Naive thymus-derived CD8-positive, alpha-beta T cell (primary cell): ENCODE results near the gene FOXO6. TPM values are rescaled to one million over a fixed set of nuclear protein-coding genes. Genes with fewer than 3 reads are reported as not detected.

Experiments used
- ATAC-seq, 2 donors: fragments of 150-1000 bp; cut with Tn5 transposase in 1 of 2; sonication (Bioruptor Pico), chemical (Tn5 transposase) in 1 of 2; 1 replicate in 1 of 2; 2 replicates in 1 of 2; pipeline ENCODE4 v1.10.0; 2021; ENCODE audit warnings: mild to moderate bottlenecking in 2 of 2, moderate library complexity in 2 of 2
- POLR2A ChIA-PET: fragments of 350-600 bp; sonication (Branson Sonifier 250); formaldehyde crosslinking; loops from one replicate; lab custom pipeline; 2021; ENCODE audit warnings: antibody characterized with exemption; lab: Charles Lee
- DNase-seq, 10 donors: peaks; one replicate each; pipeline versions ENCODE4 v3.0.0 to v3.0.0-alpha.2; 2020 to 2022
- H3K27ac Mint-ChIP-seq, 10 donors: one replicate each; pipeline ENCODE4 v1.8.0; 2020 to 2022; ENCODE audit warnings: mild to moderate bottlenecking in 10 of 10, mixed read lengths in 10 of 10, moderate library complexity in 4 of 10, inconsistent platforms in 1 of 10
- H3K27me3 Mint-ChIP-seq, 5 donors: one replicate each; pipeline ENCODE4 v1.8.0; 2021 to 2022; ENCODE audit warnings: mixed read lengths in 5 of 5
- H3K36me3 Mint-ChIP-seq, 3 donors: one replicate each; pipeline ENCODE4 v1.8.0; 2020 to 2022; ENCODE audit warnings: mixed read lengths in 3 of 3, mild to moderate bottlenecking in 2 of 3, inconsistent platforms in 1 of 3
- H3K4me1 Mint-ChIP-seq, 4 donors: one replicate each; pipeline ENCODE4 v1.8.0; 2021 to 2022; ENCODE audit warnings: mixed read lengths in 4 of 4
- H3K4me3 Mint-ChIP-seq, 10 donors: one replicate each; pipeline ENCODE4 v1.8.0; 2020 to 2022; ENCODE audit warnings: mild to moderate bottlenecking in 10 of 10, mixed read lengths in 10 of 10, moderate library complexity in 6 of 10, inconsistent platforms in 1 of 10
- H3K9me3 Mint-ChIP-seq, 9 donors: one replicate each; pipeline ENCODE4 v1.8.0; 2020 to 2022; ENCODE audit warnings: mixed read lengths in 9 of 9, mild to moderate bottlenecking in 3 of 9, inconsistent platforms in 1 of 9, moderate library complexity in 1 of 9
- polyA plus RNA-seq, 3 donors: library from polyadenylated mRNA; unstranded; fragments of 300-500 nt; fragmentation: Illumina TruSeq; gene quantifications; one replicate each; pipeline ENCODE4 v1.2.3, GENCODE V29; 2021
- total RNA-seq, 8 experiments: library from RNA in 2 of 8; stranded (reverse) in 2 of 8; gene quantifications; one replicate each; pipeline ENCODE4 v1.2.3 and lab custom pipeline; 2021 to 2026

FOXO6 gene
- total and polyA plus RNA-seq, 5 experiments from 2014 or later = 0.19 TPM; not detected in 4

DNA sequence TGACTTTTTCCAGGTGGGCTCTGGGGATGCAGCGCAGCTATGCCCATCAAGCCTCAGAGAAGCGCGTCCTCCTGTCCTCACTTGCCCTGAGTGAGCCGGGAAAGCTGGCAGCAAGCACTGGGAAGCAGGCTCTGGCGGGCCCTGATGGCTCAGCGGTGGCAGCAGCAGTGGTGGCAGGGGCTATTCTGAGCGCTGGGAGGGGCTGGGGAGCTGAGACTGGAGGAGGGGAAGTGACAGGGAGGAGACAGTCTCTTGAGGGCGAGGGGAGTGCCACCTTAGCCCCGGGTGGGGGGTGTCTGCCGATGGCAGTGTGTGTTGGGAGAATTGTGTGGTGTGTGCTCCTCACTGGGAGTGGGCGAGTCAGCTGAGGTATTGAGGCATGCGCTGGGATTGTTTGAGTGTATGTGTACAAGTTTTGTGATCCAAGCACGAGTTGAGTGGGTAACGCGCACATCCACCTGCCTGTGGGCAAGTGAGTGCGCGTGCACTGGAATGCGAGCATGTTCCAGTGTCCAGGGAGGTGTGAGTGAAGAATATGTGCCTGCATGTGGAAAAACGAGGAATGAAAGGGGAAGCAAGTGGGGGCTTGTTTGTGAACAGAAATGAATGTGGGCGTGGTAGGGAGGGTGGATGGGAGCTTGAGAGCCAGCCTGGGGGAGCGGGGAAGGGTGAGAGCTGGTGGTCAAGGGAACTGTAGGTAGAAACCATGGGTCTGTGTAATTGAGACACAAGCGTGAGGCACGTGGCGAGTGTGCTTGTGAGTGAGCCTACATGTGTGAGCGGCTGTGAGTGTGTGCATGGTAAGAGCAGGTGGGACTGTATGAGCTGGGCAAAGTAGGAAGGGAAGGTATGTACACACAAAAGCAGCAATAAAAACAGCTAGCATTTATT lies 2.9 kb upstream of the FOXO6 start:
- Mint-ChIP-seq H3K27ac (peak overlapping the region in 7 of 10 donors; percentile 58 to 95 (median 78)), H3K36me3 (no peaks in the 10 kb centered on the region), H3K4me1 (peaks cover 5 to 33% (median 23%) of the 10 kb centered on the region in 4 donors), H3K4me3 (peak overlapping the region in 3 of 10 donors; percentile 46 to 57 (median 47)), H3K27me3 (peaks cover 5 to 24% (median 19%) of the 10 kb centered on the region in 5 donors), H3K9me3 (no peaks in the 10 kb centered on the region)
- POLR2A ChIA-PET = interaction anchor here (0.7 kb wide), 1 partner anchor 23 kb away, joined by 4 read pairs; no protein-coding TSS in a partner anchor
- ATAC-seq (no peak), DNase-seq (no peak)

- H3K4me1 Mint-ChIP-seq = peaks cover 5 to 37% (median 25%) of the 10 kb centered on the region in 4 donors
- POLR2A ChIA-PET = interaction anchor here (0.7 to 0.9 kb wide), 2 partner anchors 12 to 22 kb away, joined by 3 to 4 read pairs; no protein-coding TSS in a partner anchor
- H3K27ac Mint-ChIP-seq = peak overlapping the region in 9 of 10 donors; percentile 41 to 96 (median 86)
- ATAC-seq = no peak
- no peaks in the 10 kb centered on the region for H3K9me3 Mint-ChIP-seq
- peak overlapping the region in 9 of 10 donors; percentile 12 to 87 (median 62) for H3K4me3 Mint-ChIP-seq
- peaks cover 7 to 23% (median 22%) of the 10 kb centered on the region in 5 donors for H3K27me3 Mint-ChIP-seq
- DNase-seq = no peak
- no peaks in the 10 kb centered on the region for H3K36me3 Mint-ChIP-seq
These were observed 1.8 kb upstream of the FOXO6 start for GRCh38 chr1:41359211-41360073.

GRCh38 chr1:41360074-41360785 lies 1.0 kb upstream of the FOXO6 start:
- Mint-ChIP-seq H3K4me3 (peak overlapping the region; percentile 64 to 91 (median 81)), H3K4me1 (peaks cover 8 to 38% (median 30%) of the 10 kb centered on the region in 4 donors), H3K36me3 (no peaks in the 10 kb centered on the region), H3K9me3 (no peaks in the 10 kb centered on the region), H3K27ac (peak overlapping the region in 8 of 10 donors; percentile 41 to 96 (median 87)), H3K27me3 (peaks cover 7 to 29% (median 23%) of the 10 kb centered on the region in 5 donors)
- POLR2A ChIA-PET = interaction anchor here (0.9 kb wide), 1 partner anchor 11 kb away, joined by 3 read pairs; no protein-coding TSS in a partner anchor
- ATAC-seq (peak; percentile 6 to 13), DNase-seq (peak in 1 of 10 donors; percentile 32)

GRCh38 chr1:41361495-41362356 lies 492 bp downstream of the FOXO6 start:
- Mint-ChIP-seq H3K4me1 (peaks cover 10 to 45% (median 39%) of the 10 kb centered on the region in 4 donors), H3K4me3 (peak overlapping the region; percentile 56 to 85 (median 64)), H3K9me3 (no peaks in the 10 kb centered on the region), H3K36me3 (no peaks in the 10 kb centered on the region), H3K27ac (peak overlapping the region in 3 of 10 donors; percentile 15 to 79 (median 37)), H3K27me3 (peaks cover 7 to 29% (median 22%) of the 10 kb centered on the region in 5 donors)
- POLR2A ChIA-PET = interaction anchor here (1.2 kb wide), 1 partner anchor 17 kb away, joined by 3 read pairs; no protein-coding TSS in a partner anchor
- DNase-seq = peak in 4 of 10 donors; percentile 39 to 43 (median 40)
- peak; percentile 10 to 37 for ATAC-seq

DNA sequence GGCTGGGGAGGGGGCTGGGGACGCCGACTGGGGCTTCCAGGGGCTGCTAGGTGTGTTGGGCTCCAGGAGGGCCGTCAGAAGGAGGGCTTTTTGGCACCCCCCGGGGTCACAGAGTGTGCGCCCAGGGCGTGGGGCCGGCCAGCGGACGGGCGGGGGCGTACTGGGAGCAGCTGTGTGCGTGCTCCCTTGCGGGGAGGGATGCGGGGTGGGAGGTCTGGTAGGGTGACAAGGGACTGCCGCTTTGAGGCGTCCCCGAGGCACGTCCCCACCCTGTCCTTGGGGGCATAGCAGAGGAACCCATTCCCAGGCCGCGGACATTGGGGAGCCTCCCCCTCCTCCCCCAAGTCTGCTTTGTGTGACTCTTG lies 1.1 kb downstream of the FOXO6 start:
- H3K4me1 Mint-ChIP-seq = peaks cover 10 to 51% (median 44%) of the 10 kb centered on the region in 4 donors
- POLR2A ChIA-PET = interaction anchor here (1.2 to 1.3 kb wide), 2 partner anchors 17 to 120 kb away, joined by 3 to 4 read pairs; partner anchors contain the start of gene SCMH1
- H3K4me3 Mint-ChIP-seq = peak overlapping the region; percentile 56 to 85 (median 64)
- no peaks in the 10 kb centered on the region for H3K9me3 Mint-ChIP-seq
- peaks cover 7 to 29% (median 21%) of the 10 kb centered on the region in 5 donors for H3K27me3 Mint-ChIP-seq
- no peak for DNase-seq
- no peaks in the 10 kb centered on the region for H3K36me3 Mint-ChIP-seq
- no peak for ATAC-seq
- peak overlapping the region in 5 of 10 donors; percentile 20 to 89 (median 79) for H3K27ac Mint-ChIP-seq

DNA sequence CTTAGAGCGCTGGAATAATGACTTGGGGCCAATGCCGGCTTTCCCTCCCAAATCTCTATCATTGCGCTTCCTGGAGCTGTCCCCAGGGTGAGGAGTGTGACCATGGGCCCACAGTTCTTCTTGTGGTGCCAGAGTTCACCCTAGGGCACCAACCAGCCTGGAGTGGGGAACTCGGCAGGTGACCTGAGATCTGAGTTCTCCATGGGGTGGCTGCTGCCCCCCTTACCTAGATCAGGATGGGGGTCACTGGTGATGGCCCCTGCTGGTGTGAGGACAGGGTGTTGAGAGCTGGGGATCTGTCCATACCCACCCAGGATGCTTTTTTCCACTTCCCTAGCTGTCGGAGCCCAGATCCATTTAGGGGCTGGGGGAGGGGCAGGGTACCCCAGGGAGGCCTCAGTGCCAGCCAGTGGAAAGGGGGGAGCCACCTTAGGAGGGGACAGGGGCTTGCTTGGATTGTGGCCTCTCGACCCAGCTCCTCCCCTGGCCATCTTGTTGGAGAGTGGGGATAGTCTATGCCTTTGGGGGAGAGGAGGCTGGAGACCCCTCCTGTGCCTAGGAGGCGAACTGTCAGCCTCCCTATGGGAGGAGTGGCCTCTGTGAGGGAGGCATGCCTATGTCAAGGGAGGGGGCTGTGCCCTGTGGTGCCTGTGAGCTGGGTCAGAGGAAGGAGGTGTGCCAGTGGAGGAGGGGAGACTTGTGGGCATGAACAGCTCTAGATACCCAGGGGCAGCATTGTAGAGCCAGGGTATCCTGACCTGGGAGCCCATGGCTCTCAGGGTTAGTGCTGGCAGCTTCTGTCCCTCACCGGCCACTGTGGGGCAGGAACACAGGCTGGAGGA lies 1.7 kb downstream of the FOXO6 start:
- Mint-ChIP-seq H3K4me3 (peak overlapping the region; percentile 56 to 85 (median 61)), H3K27me3 (peaks cover 7 to 28% (median 20%) of the 10 kb centered on the region in 5 donors), H3K27ac (peak overlapping the region in 5 of 10 donors; percentile 20 to 89 (median 79)), H3K9me3 (no peaks in the 10 kb centered on the region), H3K4me1 (peaks cover 9 to 54% (median 46%) of the 10 kb centered on the region in 4 donors), H3K36me3 (no peaks in the 10 kb centered on the region)
- no peak for ATAC-seq
- POLR2A ChIA-PET = interaction anchor here (1.2 to 1.3 kb wide), 2 partner anchors 16 to 121 kb away, joined by 3 to 4 read pairs; partner anchors contain the start of gene SCMH1
- no peak for DNase-seq

DNA sequence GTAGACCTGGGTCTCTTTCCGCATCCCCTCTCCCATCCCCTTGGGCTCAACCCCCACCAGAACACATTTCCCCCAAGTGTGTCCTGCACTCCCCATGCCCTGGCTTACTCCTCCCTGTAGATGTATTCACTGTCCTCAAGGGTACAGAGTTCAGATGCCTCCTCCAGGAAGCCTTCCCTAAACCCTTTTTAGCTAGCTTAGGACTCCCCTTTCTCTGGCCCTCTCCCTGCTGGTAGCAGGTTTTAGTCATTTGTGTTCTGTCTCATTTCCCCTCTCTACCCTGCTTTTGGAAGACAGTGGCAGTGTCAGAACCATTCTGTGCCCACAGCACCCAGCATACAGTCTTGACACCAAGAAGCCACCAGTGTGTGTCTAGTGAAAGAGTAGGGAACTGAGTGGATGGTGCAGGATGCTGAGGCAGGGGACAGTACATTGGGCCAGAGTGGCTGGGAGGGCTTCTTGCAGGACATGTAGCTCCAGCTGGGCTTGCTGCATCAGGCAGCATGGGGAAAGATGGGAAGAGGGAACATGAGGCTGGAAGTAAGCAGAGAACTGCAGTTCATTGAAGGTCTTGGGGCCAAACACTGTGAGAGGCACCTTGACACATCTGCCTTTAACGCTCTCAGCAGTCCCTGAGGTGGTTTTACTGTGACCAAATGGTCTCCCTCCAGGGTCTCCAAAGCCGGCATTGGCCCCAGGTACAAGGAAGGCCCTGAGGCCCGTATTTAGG lies 2.5 kb downstream of the FOXO6 start:
- POLR2A ChIA-PET = interaction anchor here (1.3 kb wide), 1 partner anchor 122 kb away, joined by 4 read pairs; the partner anchor contains the start of gene SCMH1
- no peaks in the 10 kb centered on the region for H3K9me3 Mint-ChIP-seq
- ATAC-seq (no peak), DNase-seq (no peak)
- H3K4me3 Mint-ChIP-seq = peak overlapping the region in 6 of 10 donors; percentile 6 to 56 (median 18)
- peaks cover 3 to 21% (median 14%) of the 10 kb centered on the region in 5 donors for H3K27me3 Mint-ChIP-seq
- H3K36me3 Mint-ChIP-seq = no peaks in the 10 kb centered on the region
- H3K4me1 Mint-ChIP-seq = peaks cover 7 to 48% (median 42%) of the 10 kb centered on the region in 4 donors
- peak overlapping the region in 6 of 10 donors; percentile 0 to 90 (median 14) for H3K27ac Mint-ChIP-seq

DNA sequence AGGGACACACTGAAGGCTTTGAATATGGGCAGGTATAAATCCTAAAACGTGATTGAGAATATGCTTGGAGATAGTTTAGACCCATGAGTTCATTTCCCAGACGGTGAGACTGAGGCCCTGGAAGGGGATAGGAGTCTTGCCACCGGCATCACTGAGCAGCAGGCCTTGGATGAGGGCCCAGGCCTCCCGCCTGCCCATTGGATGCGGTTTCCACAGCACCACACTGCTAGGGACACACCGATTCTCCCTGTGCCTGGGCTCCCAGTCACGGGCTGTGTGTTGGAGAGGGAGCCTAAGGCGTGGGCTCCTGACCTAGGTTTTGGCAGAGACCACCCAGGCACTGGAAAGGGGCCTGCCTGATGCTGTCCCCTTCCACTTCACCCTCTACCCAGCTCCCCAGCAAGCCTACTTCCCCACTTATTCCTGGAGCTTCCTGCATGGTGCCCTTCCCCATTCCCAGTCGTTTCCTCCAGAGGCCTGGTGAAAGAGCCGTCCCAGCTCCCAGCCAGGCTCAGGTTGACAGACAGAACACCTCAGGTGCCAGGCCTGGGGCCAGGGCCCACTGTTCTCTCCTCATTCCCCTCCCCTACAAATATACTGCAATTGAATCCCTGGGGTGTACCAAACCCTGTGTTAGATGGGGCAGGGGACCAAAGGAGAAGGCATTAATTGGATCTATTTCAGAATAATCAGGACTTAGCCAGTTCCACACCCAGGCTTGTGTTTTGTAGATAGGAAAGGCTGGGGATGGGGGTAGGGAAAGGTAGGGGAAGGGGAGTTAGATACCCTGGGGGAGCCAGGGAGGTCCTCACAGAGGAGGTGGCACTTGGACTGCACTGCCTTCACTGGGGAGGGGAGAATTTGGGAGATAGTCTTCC lies 3.4 kb downstream of the FOXO6 start:
- H3K9me3 Mint-ChIP-seq = no peaks in the 10 kb centered on the region
- H3K27me3 Mint-ChIP-seq = peaks cover 2 to 28% (median 23%) of the 10 kb centered on the region in 5 donors
- POLR2A ChIA-PET = no interaction called here
- H3K4me3 Mint-ChIP-seq = peak overlapping the region; percentile 13 to 78 (median 62)
- peaks cover 7 to 48% (median 42%) of the 10 kb centered on the region in 4 donors for H3K4me1 Mint-ChIP-seq
- ATAC-seq (no peak), DNase-seq (no peak)
- H3K36me3 Mint-ChIP-seq = no peaks in the 10 kb centered on the region
- peak overlapping the region in 6 of 10 donors; percentile 7 to 86 (median 52) for H3K27ac Mint-ChIP-seq

DNA sequence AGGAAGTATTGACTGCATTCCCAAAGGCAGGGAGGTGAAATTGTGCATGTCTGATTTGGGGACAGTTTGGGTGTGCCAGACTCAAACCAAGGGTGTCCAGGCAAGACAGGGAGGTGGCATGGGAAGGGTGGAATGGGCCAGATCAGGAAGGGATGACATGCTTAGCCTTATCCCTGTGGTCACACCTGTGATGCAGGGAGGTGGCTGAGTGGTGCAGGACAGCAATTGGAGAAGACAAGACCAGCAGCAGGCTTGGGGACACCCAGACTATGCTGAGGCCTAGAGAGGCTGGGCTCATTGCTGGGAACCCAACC lies 4.0 kb downstream of the FOXO6 start:
- Mint-ChIP-seq H3K4me1 (peaks cover 7 to 48% (median 39%) of the 10 kb centered on the region in 4 donors), H3K27me3 (peaks cover 2 to 28% (median 26%) of the 10 kb centered on the region in 5 donors), H3K9me3 (no peaks in the 10 kb centered on the region), H3K27ac (peak overlapping the region in 4 of 10 donors; percentile 9 to 86 (median 70)), H3K4me3 (peak overlapping the region; percentile 22 to 78 (median 62)), H3K36me3 (no peaks in the 10 kb centered on the region)
- no peak for DNase-seq
- POLR2A ChIA-PET = no interaction called here
- no peak for ATAC-seq
